OCI-LY7 (cell line): ENCODE results near the gene PLPP1.

Source experiments
- EZH2phosphoT487 ChIP-seq: fragments of 200-600 bp; sonication (generic); IDR thresholded peaks from 2 replicates; pipeline ENCODE4 v1.6.1; 2018; ENCODE audit warnings: low read depth, borderline replicate concordance, mild to moderate bottlenecking, mixed run types, antibody characterized with exemption, low read length, moderate library complexity, mixed read lengths
- TF ChIP-seq, protein P1 (sequence below): fragments of 200-600 bp; sonication (generic); conservative IDR thresholded peaks from 2 replicates; pipeline ENCODE4 v1.5.1; 2014; ENCODE audit warnings: mild to moderate bottlenecking, antibody characterized with exemption, low read length, moderate library complexity, mixed read lengths

GRCh38 chr5:55492449-55492848 is 42.3 kb downstream of the PLPP1 start:
- TF ChIP-seq, protein P1, sequence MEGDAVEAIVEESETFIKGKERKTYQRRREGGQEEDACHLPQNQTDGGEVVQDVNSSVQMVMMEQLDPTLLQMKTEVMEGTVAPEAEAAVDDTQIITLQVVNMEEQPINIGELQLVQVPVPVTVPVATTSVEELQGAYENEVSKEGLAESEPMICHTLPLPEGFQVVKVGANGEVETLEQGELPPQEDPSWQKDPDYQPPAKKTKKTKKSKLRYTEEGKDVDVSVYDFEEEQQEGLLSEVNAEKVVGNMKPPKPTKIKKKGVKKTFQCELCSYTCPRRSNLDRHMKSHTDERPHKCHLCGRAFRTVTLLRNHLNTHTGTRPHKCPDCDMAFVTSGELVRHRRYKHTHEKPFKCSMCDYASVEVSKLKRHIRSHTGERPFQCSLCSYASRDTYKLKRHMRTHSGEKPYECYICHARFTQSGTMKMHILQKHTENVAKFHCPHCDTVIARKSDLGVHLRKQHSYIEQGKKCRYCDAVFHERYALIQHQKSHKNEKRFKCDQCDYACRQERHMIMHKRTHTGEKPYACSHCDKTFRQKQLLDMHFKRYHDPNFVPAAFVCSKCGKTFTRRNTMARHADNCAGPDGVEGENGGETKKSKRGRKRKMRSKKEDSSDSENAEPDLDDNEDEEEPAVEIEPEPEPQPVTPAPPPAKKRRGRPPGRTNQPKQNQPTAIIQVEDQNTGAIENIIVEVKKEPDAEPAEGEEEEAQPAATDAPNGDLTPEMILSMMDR, result no peak
- TF ChIP-seq EZH2phosphoT487, result no peak
